HepG2 (cell line): ENCODE measurements around the gene SPRED3. TPM values are rescaled to one million over a fixed set of nuclear protein-coding genes. Genes with fewer than 3 reads are reported as not detected.

Source experiments
- ARNT2 ChIP-seq: sonication (generic); formaldehyde crosslinking; IDR thresholded peaks from 2 replicates; pipeline ENCODE4 v1.8.0; 2022; ENCODE audit warnings: mild to moderate bottlenecking, low read depth, missing genetic modification reagents, moderate library complexity
- BHLHE40 ChIP-seq: IDR thresholded peaks from 2 replicates; pipeline ENCODE4 v1.6.1; 2011; ENCODE audit warnings: low read length, improper control_type of control experiment
- CENPX ChIP-seq: sonication (generic); formaldehyde crosslinking; IDR thresholded peaks from 2 replicates; pipeline ENCODE4 v1.9.0; 2021; ENCODE audit warnings: mild to moderate bottlenecking, missing genetic modification reagents, moderate library complexity
- HDAC6 ChIP-seq: fragments of 200-600 bp; sonication (generic); IDR thresholded peaks from 2 replicates; pipeline ENCODE4 v1.7.0; 2017; ENCODE audit warnings: mild to moderate bottlenecking, antibody characterized with exemption, low read length, low read depth
- KMT2B ChIP-seq: IDR thresholded peaks from 2 replicates; pipeline ENCODE4 v1.6.1; 2016; ENCODE audit warnings: missing genetic modification reagents, missing compliant biosample characterization
- MIER3 ChIP-seq: IDR thresholded peaks from 2 replicates; pipeline ENCODE4 v1.6.1; 2016; ENCODE audit warnings: missing compliant biosample characterization, borderline replicate concordance
- NCOR1 ChIP-seq: fragments of 200-600 bp; sonication (generic); IDR thresholded peaks from 2 replicates; pipeline ENCODE4 v1.7.0; 2017; ENCODE audit warnings: antibody characterized with exemption, low read length, borderline replicate concordance
- SETDB1 ChIP-seq: sonication (generic); formaldehyde crosslinking; IDR thresholded peaks from 2 replicates; pipeline ENCODE4 v1.5.1; 2020; ENCODE audit warnings: missing genetic modification reagents, mild to moderate bottlenecking, borderline replicate concordance
- SUZ12 ChIP-seq: fragments of 150-350 bp; IDR thresholded peaks from 2 replicates; pipeline ENCODE4 v1.6.1; 2014; ENCODE audit warnings: low read depth, low read length
- TMF1 ChIP-seq: sonication (generic); formaldehyde crosslinking; IDR thresholded peaks from 2 replicates; pipeline ENCODE4 v1.8.1; 2022; ENCODE audit warnings: low read depth, missing genetic modification reagents
- ZNF232 ChIP-seq: sonication (generic); formaldehyde crosslinking; IDR thresholded peaks from 2 replicates; pipeline ENCODE4 v1.4.0; 2020; ENCODE audit warnings: missing genetic modification reagents, borderline replicate concordance
- ZNF235 ChIP-seq: sonication (generic); formaldehyde crosslinking; IDR thresholded peaks from 2 replicates; pipeline ENCODE4 v1.8.1; 2023; ENCODE audit warnings: mild to moderate bottlenecking, missing genetic modification reagents, borderline replicate concordance
- ZNF589 ChIP-seq: sonication (generic); formaldehyde crosslinking; conservative IDR thresholded peaks from 2 replicates; pipeline ENCODE4 v1.8.0; 2022; ENCODE audit warnings: mild to moderate bottlenecking, moderate library complexity, missing genetic modification reagents
- ZNF773 ChIP-seq: sonication (generic); formaldehyde crosslinking; IDR thresholded peaks from 2 replicates; pipeline ENCODE4 v1.4.0; 2020; ENCODE audit warnings: missing genetic modification reagents, borderline replicate concordance
- ZNF891 ChIP-seq: sonication (generic); formaldehyde crosslinking; IDR thresholded peaks from 2 replicates; pipeline ENCODE4 v1.5.0; 2020; ENCODE audit warnings: mild to moderate bottlenecking, missing genetic modification reagents
- polyA plus RNA-seq, 8 experiments: library from polyadenylated mRNA; depleted of rRNA in 3 of 8; stranded (reverse) in 7 of 8; unstranded in 1 of 8; fragments of >200 nt; fragmentation: Illumina TruSeq in 4 of 8; extraction: Trizol in 4 of 8; gene quantifications; 2 replicates each; pipeline versions ENCODE4 v1.2.1 to v1.2.3, GENCODE V29; 2011 to 2016; ENCODE audit warnings: low read depth in 4 of 8, missing spikeins in 1 of 8, mixed read lengths in 1 of 8; ENCODE audit not compliant: insufficient read depth in 1 of 8
- total RNA-seq, 5 experiments: library from RNA; depleted of rRNA; stranded (reverse); fragments of >200 nt; fragmentation: Illumina TruSeq; extraction: Trizol; gene quantifications; 2 replicates each; pipeline ENCODE4 v1.2.3, GENCODE V29; 2016; ENCODE audit warnings: low read depth in 1 of 5
- TF ChIP-seq, protein P1 (sequence below): sonication (generic); formaldehyde crosslinking; conservative IDR thresholded peaks from 2 replicates; pipeline ENCODE4 v1.8.0; 2022; ENCODE audit warnings: low read depth, missing genetic modification reagents
- TF ChIP-seq, protein P2 (sequence below): sonication (generic); formaldehyde crosslinking; conservative IDR thresholded peaks from 2 replicates; pipeline ENCODE4 v1.4.0; 2020; ENCODE audit warnings: missing genetic modification reagents
- TF ChIP-seq, protein P3 (sequence below): sonication (generic); formaldehyde crosslinking; conservative IDR thresholded peaks from 2 replicates; pipeline ENCODE4 v1.4.0; 2020; ENCODE audit warnings: missing genetic modification reagents
- TF ChIP-seq, protein P4 (sequence below): sonication (generic); formaldehyde crosslinking; IDR thresholded peaks from 2 replicates; pipeline ENCODE4 v1.4.0; 2020; ENCODE audit warnings: missing genetic modification reagents, borderline replicate concordance

Gene SPRED3
- total and polyA plus RNA-seq, 2 of the 13 experiments (the other 11 are each of a cell fraction or from before 2014, with no cell fraction given) = 0.15 to 0.17 TPM

DNA sequence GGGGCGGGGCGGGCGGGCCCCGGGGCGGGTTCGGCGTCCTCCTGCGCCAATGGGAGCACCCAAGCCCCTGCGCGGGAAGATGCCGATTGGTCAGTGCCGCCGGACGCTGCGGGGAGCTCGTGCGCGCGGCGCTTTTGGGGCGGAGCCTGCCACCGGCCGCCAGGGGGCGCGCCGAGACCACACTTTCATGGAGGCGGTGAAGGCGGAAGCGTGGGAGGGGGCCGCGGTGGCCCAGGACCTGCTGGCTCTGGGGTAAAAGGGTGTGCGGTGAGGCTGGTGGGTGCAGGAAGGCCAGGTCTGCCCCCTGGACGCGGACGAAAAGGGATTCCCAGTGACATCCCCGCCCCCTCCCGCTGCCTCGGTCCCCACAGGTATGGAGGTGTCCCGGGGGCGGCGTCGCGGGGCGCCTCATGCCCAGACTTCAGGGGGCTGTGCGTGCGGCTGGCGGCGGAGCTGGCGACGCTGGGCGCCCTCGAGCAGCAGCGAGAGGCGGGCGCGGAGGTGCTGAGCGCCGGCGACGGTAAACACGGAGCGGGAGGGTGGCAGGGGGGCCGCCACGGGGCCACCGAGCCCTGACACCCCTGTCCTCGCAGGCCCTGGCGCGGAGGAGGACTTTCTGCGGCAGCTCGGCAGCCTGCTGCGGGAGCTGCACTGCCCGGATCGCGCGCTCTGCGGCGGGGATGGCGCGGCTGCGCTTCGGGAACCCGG lies 14.6 kb downstream of the SPRED3 start, which contains the start of gene FAM98C (continued):
- TF ChIP-seq, protein P1, sequence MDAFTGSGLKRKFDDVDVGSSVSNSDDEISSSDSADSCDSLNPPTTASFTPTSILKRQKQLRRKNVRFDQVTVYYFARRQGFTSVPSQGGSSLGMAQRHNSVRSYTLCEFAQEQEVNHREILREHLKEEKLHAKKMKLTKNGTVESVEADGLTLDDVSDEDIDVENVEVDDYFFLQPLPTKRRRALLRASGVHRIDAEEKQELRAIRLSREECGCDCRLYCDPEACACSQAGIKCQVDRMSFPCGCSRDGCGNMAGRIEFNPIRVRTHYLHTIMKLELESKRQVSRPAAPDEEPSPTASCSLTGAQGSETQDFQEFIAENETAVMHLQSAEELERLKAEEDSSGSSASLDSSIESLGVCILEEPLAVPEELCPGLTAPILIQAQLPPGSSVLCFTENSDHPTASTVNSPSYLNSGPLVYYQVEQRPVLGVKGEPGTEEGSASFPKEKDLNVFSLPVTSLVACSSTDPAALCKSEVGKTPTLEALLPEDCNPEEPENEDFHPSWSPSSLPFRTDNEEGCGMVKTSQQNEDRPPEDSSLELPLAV (CRISPR knock-in tag) = no peak
- TF ChIP-seq KMT2B (CRISPR knock-in tag) (peak; percentile 84), NCOR1 (no peak), CENPX (no peak), SETDB1 (CRISPR knock-in tag) (no peak), ARNT2 (CRISPR knock-in tag) (peak; percentile 86), SUZ12 (no peak), HDAC6 (no peak), TMF1 (0 out of 2 replicates have a peak, but pooled peaks have one; percentile 40), MIER3 (CRISPR knock-in tag) (0 out of 2 replicates have a peak, but pooled peaks have one; percentile 55), ZNF891 (0 out of 2 replicates have a peak, but pooled peaks have one; percentile 32), ZNF232 (0 out of 2 replicates have a peak, but pooled peaks have one; percentile 30), ZNF235 (CRISPR knock-in tag) (peak; percentile 80; the same call in 1 of the 2 replicates), ZNF589 (CRISPR knock-in tag) (no peak), BHLHE40 (peak; percentile 83), ZNF773 (CRISPR knock-in tag) (0 out of 2 replicates have a peak, but pooled peaks have one; percentile 17)
- TF ChIP-seq, protein P2, sequence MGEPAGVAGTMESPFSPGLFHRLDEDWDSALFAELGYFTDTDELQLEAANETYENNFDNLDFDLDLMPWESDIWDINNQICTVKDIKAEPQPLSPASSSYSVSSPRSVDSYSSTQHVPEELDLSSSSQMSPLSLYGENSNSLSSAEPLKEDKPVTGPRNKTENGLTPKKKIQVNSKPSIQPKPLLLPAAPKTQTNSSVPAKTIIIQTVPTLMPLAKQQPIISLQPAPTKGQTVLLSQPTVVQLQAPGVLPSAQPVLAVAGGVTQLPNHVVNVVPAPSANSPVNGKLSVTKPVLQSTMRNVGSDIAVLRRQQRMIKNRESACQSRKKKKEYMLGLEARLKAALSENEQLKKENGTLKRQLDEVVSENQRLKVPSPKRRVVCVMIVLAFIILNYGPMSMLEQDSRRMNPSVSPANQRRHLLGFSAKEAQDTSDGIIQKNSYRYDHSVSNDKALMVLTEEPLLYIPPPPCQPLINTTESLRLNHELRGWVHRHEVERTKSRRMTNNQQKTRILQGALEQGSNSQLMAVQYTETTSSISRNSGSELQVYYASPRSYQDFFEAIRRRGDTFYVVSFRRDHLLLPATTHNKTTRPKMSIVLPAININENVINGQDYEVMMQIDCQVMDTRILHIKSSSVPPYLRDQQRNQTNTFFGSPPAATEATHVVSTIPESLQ (CRISPR knock-in tag) = 0 out of 2 replicates have a peak, but pooled peaks have one; percentile 84
- TF ChIP-seq, protein P3, sequence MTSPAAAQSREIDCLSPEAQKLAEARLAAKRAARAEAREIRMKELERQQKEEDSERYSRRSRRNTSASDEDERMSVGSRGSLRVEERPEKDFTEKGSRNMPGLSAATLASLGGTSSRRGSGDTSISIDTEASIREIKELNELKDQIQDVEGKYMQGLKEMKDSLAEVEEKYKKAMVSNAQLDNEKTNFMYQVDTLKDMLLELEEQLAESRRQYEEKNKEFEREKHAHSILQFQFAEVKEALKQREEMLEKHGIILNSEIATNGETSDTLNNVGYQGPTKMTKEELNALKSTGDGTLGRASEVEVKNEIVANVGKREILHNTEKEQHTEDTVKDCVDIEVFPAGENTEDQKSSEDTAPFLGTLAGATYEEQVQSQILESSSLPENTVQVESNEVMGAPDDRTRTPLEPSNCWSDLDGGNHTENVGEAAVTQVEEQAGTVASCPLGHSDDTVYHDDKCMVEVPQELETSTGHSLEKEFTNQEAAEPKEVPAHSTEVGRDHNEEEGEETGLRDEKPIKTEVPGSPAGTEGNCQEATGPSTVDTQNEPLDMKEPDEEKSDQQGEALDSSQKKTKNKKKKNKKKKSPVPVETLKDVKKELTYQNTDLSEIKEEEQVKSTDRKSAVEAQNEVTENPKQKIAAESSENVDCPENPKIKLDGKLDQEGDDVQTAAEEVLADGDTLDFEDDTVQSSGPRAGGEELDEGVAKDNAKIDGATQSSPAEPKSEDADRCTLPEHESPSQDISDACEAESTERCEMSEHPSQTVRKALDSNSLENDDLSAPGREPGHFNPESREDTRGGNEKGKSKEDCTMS (CRISPR knock-in tag) = no peak
- TF ChIP-seq, protein P4, sequence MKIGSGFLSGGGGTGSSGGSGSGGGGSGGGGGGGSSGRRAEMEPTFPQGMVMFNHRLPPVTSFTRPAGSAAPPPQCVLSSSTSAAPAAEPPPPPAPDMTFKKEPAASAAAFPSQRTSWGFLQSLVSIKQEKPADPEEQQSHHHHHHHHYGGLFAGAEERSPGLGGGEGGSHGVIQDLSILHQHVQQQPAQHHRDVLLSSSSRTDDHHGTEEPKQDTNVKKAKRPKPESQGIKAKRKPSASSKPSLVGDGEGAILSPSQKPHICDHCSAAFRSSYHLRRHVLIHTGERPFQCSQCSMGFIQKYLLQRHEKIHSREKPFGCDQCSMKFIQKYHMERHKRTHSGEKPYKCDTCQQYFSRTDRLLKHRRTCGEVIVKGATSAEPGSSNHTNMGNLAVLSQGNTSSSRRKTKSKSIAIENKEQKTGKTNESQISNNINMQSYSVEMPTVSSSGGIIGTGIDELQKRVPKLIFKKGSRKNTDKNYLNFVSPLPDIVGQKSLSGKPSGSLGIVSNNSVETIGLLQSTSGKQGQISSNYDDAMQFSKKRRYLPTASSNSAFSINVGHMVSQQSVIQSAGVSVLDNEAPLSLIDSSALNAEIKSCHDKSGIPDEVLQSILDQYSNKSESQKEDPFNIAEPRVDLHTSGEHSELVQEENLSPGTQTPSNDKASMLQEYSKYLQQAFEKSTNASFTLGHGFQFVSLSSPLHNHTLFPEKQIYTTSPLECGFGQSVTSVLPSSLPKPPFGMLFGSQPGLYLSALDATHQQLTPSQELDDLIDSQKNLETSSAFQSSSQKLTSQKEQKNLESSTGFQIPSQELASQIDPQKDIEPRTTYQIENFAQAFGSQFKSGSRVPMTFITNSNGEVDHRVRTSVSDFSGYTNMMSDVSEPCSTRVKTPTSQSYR (CRISPR knock-in tag) = no peak
